ENCODE measurements around the gene SNX17.

SNX17 gene, protein sequence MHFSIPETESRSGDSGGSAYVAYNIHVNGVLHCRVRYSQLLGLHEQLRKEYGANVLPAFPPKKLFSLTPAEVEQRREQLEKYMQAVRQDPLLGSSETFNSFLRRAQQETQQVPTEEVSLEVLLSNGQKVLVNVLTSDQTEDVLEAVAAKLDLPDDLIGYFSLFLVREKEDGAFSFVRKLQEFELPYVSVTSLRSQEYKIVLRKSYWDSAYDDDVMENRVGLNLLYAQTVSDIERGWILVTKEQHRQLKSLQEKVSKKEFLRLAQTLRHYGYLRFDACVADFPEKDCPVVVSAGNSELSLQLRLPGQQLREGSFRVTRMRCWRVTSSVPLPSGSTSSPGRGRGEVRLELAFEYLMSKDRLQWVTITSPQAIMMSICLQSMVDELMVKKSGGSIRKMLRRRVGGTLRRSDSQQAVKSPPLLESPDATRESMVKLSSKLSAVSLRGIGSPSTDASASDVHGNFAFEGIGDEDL

DNA sequence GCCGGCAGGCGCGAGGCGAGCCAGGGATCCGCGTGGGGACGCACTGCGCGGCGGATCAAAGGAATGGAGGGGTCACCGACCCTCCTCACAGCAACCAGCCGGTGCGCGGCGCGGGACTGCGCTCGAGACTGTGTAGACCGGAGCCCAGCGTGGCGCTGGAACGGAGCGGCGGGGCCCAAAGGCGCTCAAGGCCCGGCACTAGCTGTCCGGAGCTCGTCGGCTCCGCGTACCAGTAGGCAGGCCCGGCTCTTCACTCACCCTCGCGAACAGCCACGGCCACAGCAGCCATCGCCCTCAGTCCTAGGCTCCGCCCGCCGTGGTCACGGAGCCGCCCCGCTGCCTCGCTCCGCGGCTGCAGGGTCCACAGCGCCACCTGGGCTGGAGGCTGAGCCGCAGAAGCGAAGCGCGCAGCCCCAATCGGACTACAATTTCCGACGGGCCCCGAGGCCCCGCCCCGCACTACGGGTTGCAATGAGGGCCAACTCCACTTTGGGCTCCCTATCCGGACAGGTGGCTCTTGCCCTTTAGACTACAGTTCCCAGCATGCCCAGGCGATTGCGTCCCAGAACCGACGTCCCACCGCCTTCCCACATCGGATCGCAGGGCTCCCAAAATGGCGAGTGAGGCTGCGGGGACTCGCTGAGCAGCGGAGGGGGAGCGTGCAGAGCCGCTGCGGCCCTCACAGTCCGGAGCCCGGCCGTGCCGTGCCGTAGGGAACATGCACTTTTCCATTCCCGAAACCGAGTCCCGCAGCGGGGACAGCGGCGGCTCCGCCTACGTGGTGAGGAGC, at the start of gene SNX17, which contains the start of gene EIF2B4:
TSS of gene SNX17 (plus strand) at position 591 of the 790 bp plus-strand sequence. CDS start at position 719, 128 bp downstream.
TSS of gene EIF2B4 (minus strand) at position 313 of the 790 bp plus-strand sequence. CDS start at position 289, 24 bp downstream.
- peak within 1 kb of the TSS; percentile 93 for H3K9ac ChIP-seq (ENCODE audit: low read depth, low read length)
- H3K36me3 ChIP-seq (ENCODE audit: insufficient read depth, low read depth, low read length) = peaks cover 65% of the 10 kb centered on the region
- H3K4me1 ChIP-seq (ENCODE audit: insufficient read depth, low read length) = no peaks in the 10 kb centered on the region
- H3K27me3 ChIP-seq (ENCODE audit: insufficient read depth, low read length) = no peaks in the 10 kb centered on the region
- peak within 1 kb of the TSS; percentile 80 for H3K27ac ChIP-seq (ENCODE audit: low read length)
- H3K4me3 ChIP-seq (ENCODE audit: low read length) = peak within 1 kb of the TSS; percentile 80
- no peaks in the 10 kb centered on the region for H3K9me3 ChIP-seq (ENCODE audit: insufficient read depth, low read depth, low read length)

DNA sequence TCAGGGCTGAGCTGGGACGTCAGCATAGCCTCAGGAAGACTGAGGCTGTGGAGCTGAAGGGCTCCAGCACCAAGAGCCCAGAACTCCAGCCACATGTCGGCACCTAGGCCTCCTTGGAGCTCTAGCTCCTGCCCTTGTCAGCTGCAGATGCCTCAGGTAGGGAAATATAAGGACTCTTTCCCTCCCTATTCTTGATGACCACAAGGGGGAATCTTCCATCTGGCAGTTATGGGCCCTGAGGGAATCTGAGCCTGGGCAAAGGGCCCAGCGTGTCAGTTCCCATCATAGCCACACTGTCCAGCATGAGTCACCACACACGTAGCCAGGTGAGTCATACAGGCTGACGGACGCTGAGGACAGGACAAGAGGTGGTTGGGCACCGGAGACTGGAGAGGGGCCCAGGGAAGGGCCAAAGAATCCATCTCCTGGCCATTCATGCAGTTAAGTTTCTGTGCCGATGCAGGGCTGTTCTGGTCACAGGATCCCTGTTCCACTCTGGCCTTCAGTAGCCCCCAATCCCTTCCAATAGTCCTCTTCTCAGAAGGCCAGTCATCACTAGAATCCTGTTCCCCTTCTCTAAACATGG, 49.4 kb upstream of the SNX17 start:
- Histone ChIP-seq H3K4me1 (ENCODE audit: insufficient read depth, low read length) (peaks cover 15% of the 10 kb centered on the region), H3K27me3 (ENCODE audit: insufficient read depth, low read length) (no peaks in the 10 kb centered on the region), H3K9ac (ENCODE audit: low read depth, low read length) (no peak overlapping the region), H3K36me3 (ENCODE audit: insufficient read depth, low read depth, low read length) (peaks cover 6% of the 10 kb centered on the region; the same call in 1 of the 2 replicates), H3K27ac (ENCODE audit: low read length) (no peak overlapping the region), H3K4me3 (ENCODE audit: low read length) (no peak overlapping the region; the same call in 1 of the 2 replicates), H3K9me3 (ENCODE audit: insufficient read depth, low read depth, low read length) (no peaks in the 10 kb centered on the region)

DNA sequence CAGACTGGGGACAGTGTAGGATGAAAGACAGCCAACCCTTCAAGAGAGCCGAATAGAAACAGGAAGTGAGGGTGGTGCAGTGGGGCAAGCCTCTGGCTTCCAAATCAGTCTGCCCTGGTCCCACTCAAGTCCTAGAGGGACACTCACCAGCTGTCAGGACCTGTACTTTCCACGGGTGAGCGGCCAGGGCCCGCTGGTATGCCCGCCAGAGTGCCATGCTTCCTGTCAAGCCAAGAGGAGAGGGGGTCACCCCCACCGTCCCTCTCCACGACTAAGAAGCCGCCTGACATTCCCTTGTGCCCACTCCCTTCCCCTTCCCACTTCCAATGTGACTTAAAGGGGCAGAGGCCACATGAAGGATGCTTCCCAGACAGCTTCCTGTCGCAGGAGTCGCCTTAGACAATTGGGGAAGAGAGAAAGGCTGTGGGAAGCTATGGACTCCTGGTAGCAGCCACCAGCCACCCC, 48.1 kb upstream of the SNX17 start:
- peak overlapping the region; percentile 99 for H3K4me3 ChIP-seq (ENCODE audit: low read length)
- peaks cover 10% of the 10 kb centered on the region for H3K4me1 ChIP-seq (ENCODE audit: insufficient read depth, low read length)
- H3K9ac ChIP-seq (ENCODE audit: low read depth, low read length) = peak overlapping the region; percentile 100
- H3K36me3 ChIP-seq (ENCODE audit: insufficient read depth, low read depth, low read length) = peaks cover 19% of the 10 kb centered on the region
- peak overlapping the region; percentile 86 for H3K27ac ChIP-seq (ENCODE audit: low read length)
- no peaks in the 10 kb centered on the region for H3K9me3 ChIP-seq (ENCODE audit: insufficient read depth, low read depth, low read length)
- H3K27me3 ChIP-seq (ENCODE audit: insufficient read depth, low read length) = no peaks in the 10 kb centered on the region

DNA sequence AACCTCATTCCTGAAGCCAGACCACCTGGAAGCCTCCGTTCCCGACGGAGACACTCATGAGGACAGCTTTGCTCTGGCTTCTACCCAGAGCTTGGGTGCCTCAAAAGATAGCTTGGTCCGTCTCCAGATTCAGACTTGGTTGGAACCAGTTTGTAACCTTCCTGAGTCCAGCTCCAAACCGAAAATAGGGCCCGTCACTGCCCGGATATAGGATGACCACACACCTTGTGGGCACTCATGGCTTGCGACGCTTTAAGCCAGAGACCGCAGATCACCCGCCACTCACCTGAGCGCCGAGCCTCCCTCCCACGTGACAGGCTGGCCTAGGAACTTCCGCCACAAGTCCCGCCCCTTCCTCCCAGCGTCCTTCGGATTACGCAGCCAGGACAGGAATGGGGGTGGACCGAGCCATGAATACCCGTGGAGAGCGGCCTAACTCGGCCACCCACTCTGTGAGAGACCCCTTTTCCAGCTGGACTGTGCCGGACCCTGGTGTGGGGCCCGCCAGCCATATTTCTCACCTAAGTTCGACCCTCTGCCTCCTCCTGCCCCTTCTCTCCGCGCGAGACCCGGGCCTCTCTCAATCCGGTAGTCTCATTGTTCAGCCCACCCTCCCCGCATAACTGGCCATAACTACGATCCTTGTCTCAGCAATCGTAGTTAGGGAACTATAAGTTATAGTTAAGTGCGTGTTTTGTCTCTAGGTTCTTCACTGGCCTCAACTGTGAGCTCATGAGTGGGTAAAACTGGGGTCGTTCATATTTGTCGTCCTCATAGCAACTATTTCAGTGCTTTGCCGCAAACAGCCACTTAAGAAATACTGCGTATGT, 47.4 kb upstream of the SNX17 start, which contains the start of gene MPV17:
TSS of gene MPV17 (minus strand) at position 332 of the 830 bp plus-strand sequence. CDS start 580 bp downstream, outside the sequence.
- no peaks in the 10 kb centered on the region for H3K9me3 ChIP-seq (ENCODE audit: insufficient read depth, low read depth, low read length)
- H3K36me3 ChIP-seq (ENCODE audit: insufficient read depth, low read depth, low read length) = peaks cover 22% of the 10 kb centered on the region
- H3K4me3 ChIP-seq (ENCODE audit: low read length) = peak within 1 kb of the TSS; percentile 99
- no peaks in the 10 kb centered on the region for H3K27me3 ChIP-seq (ENCODE audit: insufficient read depth, low read length)
- H3K4me1 ChIP-seq (ENCODE audit: insufficient read depth, low read length) = peaks cover 10% of the 10 kb centered on the region
- H3K27ac ChIP-seq (ENCODE audit: low read length) = peak within 1 kb of the TSS; percentile 99
- H3K9ac ChIP-seq (ENCODE audit: low read depth, low read length) = peak within 1 kb of the TSS; percentile 100

DNA sequence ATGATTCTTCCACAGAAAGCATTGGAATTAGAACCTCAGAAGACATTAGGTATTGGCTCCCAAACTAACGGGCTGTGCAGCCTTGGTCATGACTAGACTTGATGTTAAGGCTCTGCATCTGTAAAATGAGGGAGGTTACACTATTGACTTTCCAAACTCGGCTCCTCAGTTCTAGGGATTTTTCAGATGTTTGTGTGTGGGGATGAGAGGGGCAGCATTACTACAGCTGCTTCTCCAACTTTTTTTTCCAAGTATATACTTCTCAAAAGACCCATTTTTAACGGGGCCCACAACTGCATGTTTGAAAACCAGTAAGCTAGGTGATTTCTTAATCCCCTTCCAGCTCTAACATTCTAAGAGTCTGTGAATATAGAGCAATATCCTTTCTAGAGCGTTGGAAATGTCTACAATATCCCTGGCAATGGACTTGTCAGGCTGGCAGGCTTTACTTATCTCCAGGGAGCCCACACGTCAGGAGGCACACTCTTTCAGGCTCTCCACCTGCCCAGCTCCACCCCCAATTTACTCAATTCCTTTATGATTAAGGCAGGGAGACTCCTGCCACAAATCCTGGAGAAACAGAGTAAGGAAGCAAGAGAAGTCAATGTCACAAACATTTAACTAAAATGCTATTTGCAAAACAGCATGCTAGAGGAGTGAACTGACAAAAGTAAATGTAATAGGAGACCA, 46.7 kb upstream of the SNX17 start:
- H3K9ac ChIP-seq (ENCODE audit: low read depth, low read length) = peak overlapping the region; percentile 100
- no peaks in the 10 kb centered on the region for H3K27me3 ChIP-seq (ENCODE audit: insufficient read depth, low read length)
- peak overlapping the region; percentile 99 for H3K27ac ChIP-seq (ENCODE audit: low read length)
- H3K36me3 ChIP-seq (ENCODE audit: insufficient read depth, low read depth, low read length) = peaks cover 30% of the 10 kb centered on the region
- H3K4me1 ChIP-seq (ENCODE audit: insufficient read depth, low read length) = peaks cover 10% of the 10 kb centered on the region
- H3K9me3 ChIP-seq (ENCODE audit: insufficient read depth, low read depth, low read length) = no peaks in the 10 kb centered on the region
- H3K4me3 ChIP-seq (ENCODE audit: low read length) = peak overlapping the region; percentile 99

DNA sequence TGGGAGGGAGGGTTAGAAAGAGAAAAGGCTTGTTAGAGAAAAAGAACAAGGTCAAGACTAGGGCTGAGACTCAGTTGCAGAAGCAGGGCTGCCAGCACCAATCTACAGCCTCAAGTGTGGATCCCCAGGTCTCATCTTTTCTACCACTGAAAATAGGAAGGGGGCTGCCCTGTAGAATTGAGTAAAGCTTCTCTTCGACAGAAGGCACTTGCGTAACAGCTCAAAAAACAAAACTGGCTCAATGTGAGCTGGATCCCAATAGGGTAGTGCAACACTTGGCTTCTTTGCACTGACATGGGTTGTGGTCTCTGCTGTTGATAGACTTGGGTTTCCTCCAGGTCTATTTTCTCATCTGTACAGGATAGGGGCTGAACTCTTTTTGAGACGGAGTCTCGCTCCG, 45.7 kb upstream of the SNX17 start:
- no peak overlapping the region for H3K27ac ChIP-seq (ENCODE audit: low read length)
- H3K4me1 ChIP-seq (ENCODE audit: insufficient read depth, low read length) = peaks cover 10% of the 10 kb centered on the region
- H3K27me3 ChIP-seq (ENCODE audit: insufficient read depth, low read length) = no peaks in the 10 kb centered on the region
- no peak overlapping the region for H3K4me3 ChIP-seq (ENCODE audit: low read length)
- peaks cover 40% of the 10 kb centered on the region for H3K36me3 ChIP-seq (ENCODE audit: insufficient read depth, low read depth, low read length)
- no peaks in the 10 kb centered on the region for H3K9me3 ChIP-seq (ENCODE audit: insufficient read depth, low read depth, low read length)
- no peak overlapping the region for H3K9ac ChIP-seq (ENCODE audit: low read depth, low read length)

DNA sequence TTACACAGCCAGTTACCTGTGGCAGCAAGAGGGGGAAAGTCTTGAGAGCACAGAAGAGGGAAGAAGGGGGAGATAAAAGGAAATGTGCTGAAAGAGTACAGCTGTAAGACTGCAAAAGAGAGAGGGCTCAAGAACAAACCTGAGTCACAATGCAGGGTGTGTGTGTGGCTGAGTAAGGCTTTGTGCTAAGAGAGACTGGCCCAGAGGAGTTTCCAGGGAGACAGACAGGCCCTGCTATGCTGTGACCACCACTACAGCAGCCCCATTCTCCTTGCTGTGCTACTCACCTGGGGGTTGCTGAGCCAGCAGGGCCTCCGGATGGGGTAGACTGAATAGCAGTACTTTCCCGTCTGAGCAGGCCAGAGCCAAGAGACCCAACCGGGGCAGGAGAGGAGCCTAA, 35.1 kb upstream of the SNX17 start:
- Histone ChIP-seq H3K9me3 (ENCODE audit: insufficient read depth, low read depth, low read length) (no peaks in the 10 kb centered on the region), H3K36me3 (ENCODE audit: insufficient read depth, low read depth, low read length) (peaks cover 83% of the 10 kb centered on the region), H3K4me1 (ENCODE audit: insufficient read depth, low read length) (no peaks in the 10 kb centered on the region), H3K27ac (ENCODE audit: low read length) (no peak overlapping the region), H3K27me3 (ENCODE audit: insufficient read depth, low read length) (no peaks in the 10 kb centered on the region), H3K4me3 (ENCODE audit: low read length) (no peak overlapping the region), H3K9ac (ENCODE audit: low read depth, low read length) (no peak overlapping the region)

DNA sequence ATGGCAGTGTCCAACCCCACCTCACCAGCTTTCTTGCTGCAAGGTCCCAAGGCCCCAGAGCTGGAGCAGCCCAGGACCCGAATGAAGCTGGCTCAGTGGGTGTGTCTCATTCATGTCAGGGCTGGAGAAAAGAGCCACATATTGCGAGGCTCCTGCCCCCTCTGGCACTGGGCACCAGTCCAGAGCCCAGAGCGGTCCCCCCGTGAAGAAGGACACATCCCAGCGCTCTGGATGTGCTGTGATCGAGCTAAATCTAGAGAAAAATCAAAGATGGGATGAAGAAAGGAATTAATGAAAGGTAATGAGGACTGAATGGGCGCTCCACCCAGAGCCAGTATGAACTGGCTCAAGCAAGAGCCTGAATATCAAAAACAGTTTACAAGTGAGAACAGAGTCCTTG, 34.2 kb upstream of the SNX17 start:
- peaks cover 83% of the 10 kb centered on the region for H3K36me3 ChIP-seq (ENCODE audit: insufficient read depth, low read depth, low read length)
- no peak overlapping the region for H3K9ac ChIP-seq (ENCODE audit: low read depth, low read length)
- no peak overlapping the region for H3K4me3 ChIP-seq (ENCODE audit: low read length)
- no peak overlapping the region for H3K27ac ChIP-seq (ENCODE audit: low read length)
- H3K4me1 ChIP-seq (ENCODE audit: insufficient read depth, low read length) = no peaks in the 10 kb centered on the region
- H3K9me3 ChIP-seq (ENCODE audit: insufficient read depth, low read depth, low read length) = no peaks in the 10 kb centered on the region
- no peaks in the 10 kb centered on the region for H3K27me3 ChIP-seq (ENCODE audit: insufficient read depth, low read length)

- Histone ChIP-seq H3K27me3 (ENCODE audit: insufficient read depth, low read length) (no peaks in the 10 kb centered on the region), H3K4me1 (ENCODE audit: insufficient read depth, low read length) (0 out of 2 replicates have a peak, but pooled peaks cover 2% of the 10 kb centered on the region), H3K4me3 (ENCODE audit: low read length) (no peak overlapping the region), H3K36me3 (ENCODE audit: insufficient read depth, low read depth, low read length) (peaks cover 16% of the 10 kb centered on the region), H3K27ac (ENCODE audit: low read length) (no peak overlapping the region), H3K9me3 (ENCODE audit: insufficient read depth, low read depth, low read length) (no peaks in the 10 kb centered on the region), H3K9ac (ENCODE audit: low read depth, low read length) (no peak overlapping the region)
Measured at GRCh38 chr2:27347641-27348040, 22.8 kb upstream of the SNX17 start.

- Histone ChIP-seq H3K9ac (ENCODE audit: low read depth, low read length) (no peak overlapping the region), H3K4me3 (ENCODE audit: low read length) (no peak overlapping the region), H3K27me3 (ENCODE audit: insufficient read depth, low read length) (no peaks in the 10 kb centered on the region), H3K36me3 (ENCODE audit: insufficient read depth, low read depth, low read length) (peaks cover 6% of the 10 kb centered on the region), H3K27ac (ENCODE audit: low read length) (no peak overlapping the region), H3K4me1 (ENCODE audit: insufficient read depth, low read length) (peaks cover 10% of the 10 kb centered on the region), H3K9me3 (ENCODE audit: insufficient read depth, low read depth, low read length) (no peaks in the 10 kb centered on the region)
Measured at GRCh38 chr2:27350106-27350693, 20.2 kb upstream of the SNX17 start.
